ENCODE results near the gene GPR137B.
"Not testable (repeated sequence)": the region's sequence is repeated elsewhere in the genome, so short reads cannot be mapped to it uniquely, and the experiment has no call there.

GPR137B gene

DNA sequence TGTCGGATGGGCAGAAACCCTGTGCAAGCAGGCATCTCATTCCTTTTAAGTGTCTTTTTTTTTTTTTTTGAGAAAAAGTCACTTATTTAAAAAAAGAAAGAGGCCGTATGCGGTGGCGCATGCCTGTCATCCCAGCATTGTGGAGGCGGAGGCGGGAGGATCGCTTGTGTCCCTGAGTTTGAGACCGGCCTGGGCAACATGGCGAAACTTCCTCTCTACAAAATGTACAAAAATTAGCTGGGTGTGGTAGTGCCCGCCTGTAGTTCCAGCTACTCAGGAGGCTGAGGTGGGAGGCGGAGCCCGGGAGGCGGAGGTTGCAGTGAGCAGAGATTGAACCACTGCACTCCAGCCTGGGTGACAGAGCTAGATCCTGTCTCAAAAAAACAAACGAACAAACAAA is 1.7 kb downstream of the GPR137B start:
- DNase-seq (ENCODE audit: low spot score): no peak

GRCh38 chr1:236144446-236145150 is 2.3 kb downstream of the GPR137B start:
- no peak for DNase-seq (ENCODE audit: low spot score)

- DNase-seq (ENCODE audit: low spot score): no peak
Measured at GRCh38 chr1:236147068-236147467, 4.7 kb downstream of the GPR137B start.

DNA sequence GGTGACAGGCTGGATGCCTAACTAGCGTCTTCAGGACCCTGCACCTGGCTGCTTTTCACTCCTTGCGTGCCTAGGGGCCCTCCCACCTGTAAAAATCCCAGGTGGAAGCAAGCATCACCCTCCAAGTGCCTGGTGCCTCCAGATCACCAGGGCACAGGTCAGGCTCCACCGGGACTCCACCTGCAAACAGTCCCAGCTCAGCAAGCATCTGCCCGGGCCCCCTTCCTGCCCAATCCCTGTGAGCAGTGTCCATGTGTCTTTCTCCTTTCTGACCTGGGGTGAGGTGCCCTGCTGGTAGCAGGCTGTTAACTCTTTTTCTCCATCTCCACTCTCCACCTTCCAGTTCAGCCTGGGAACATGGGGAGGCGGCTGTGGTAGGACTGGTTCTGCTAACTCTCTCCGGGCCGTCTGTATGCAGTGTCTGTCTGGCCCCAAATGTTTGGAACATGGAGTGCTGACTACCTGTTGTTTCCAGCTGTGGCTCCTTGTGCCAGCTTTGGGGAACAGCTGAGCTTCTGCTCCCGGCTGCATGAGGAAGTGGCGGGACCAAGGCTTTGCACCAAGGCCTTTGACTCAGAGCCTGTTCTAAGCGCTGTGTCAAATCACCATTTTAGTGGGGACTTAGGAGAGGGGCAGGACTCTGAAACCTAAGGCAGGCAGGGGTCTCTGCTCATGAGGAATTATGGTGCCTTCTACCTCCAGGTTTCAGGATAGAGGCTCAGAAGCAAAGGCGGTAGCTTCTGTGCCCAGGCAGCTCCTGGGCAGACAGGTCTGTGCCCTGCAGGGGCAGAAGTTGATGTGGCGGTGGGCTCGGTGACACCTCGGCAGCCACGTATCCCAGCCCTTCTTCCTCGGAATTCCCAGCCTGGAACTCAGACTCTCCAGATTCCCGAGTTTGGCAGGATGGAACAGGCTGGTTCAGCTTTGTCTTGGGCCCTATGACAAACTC is 5.5 kb downstream of the GPR137B start:
- no peak for DNase-seq (ENCODE audit: low spot score)

GRCh38 chr1:236148470-236148845 is 6.1 kb downstream of the GPR137B start:
- no peak for DNase-seq (ENCODE audit: low spot score)

- DNase-seq (ENCODE audit: low spot score): no peak
Measured at GRCh38 chr1:236149003-236149595, 6.8 kb downstream of the GPR137B start.

- no peak for DNase-seq (ENCODE audit: low spot score)
Measured at GRCh38 chr1:236149696-236150228, 7.4 kb downstream of the GPR137B start.

GRCh38 chr1:236150311-236150955 is 8.1 kb downstream of the GPR137B start:
- no peak for DNase-seq (ENCODE audit: low spot score)

DNA sequence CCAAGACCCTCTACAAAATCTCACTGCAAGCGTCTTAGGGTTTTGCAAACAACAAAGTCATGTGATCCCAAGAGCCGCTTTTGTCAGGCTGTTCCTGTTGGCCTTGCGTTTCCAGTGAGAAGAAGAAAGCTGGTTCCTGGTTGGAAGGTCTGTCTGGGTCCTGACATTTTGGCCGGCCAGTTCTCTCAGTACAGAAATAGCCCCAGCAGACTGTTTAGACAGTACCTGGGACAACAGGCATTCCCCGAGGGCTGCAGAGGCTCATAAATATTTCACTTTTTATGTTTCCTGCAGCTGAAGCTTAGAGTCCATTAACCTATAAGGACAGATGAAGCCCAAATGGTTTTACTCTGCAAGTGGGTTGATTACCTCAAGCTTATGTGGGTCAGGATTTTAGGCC is 8.6 kb downstream of the GPR137B start:
- DNase-seq (ENCODE audit: low spot score): no peak

DNA sequence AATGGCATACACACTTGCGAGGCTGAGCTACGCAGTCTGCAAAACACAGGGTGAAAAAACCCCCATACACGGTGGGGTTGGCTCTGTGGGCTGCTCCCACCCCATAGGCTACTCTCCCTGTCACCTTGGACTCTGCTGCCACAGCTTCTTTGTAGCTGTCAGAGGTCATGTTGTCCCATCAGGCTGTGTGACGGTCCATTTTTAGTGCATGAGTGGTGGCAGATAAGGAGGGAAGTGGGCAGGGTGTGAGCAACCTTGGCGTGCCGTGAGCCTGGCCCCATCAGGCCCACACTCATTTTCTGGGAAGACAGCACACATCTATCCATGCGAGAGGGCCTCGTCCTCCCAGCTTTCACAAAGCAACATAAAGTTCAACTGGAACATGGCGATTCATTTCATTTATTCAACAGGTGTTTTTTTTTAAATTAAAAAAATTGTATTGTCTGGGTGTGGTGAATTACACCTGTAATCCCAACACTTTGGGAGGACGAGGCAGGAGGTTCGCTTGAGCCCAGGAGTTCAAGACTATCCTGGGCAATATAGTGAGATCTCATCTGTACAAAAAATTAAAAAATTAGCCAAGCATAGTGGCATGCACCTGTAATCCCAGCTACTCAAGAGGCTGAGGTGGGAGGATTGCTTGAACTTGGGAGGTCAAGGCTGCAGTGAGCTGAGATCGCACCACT is 9.5 kb downstream of the GPR137B start:
- DNase-seq (ENCODE audit: low spot score): no peak

- no peak for DNase-seq (ENCODE audit: low spot score)
Measured at GRCh38 chr1:236154126-236154525, 11.8 kb downstream of the GPR137B start.

- DNase-seq (ENCODE audit: low spot score): no peak
Measured at GRCh38 chr1:236154671-236155398, 12.5 kb downstream of the GPR137B start.

- no peak for DNase-seq (ENCODE audit: low spot score)
Measured at GRCh38 chr1:236155399-236155767, 13.0 kb downstream of the GPR137B start.

- DNase-seq (ENCODE audit: low spot score): no peak
Measured at GRCh38 chr1:236155841-236156503, 13.6 kb downstream of the GPR137B start.

- peak; percentile 65 for DNase-seq (ENCODE audit: low spot score)
Measured at GRCh38 chr1:236156512-236157208, 14.3 kb downstream of the GPR137B start.

GRCh38 chr1:236158072-236158471 is 15.7 kb downstream of the GPR137B start:
- DNase-seq (ENCODE audit: low spot score): not testable (repeated sequence)

GRCh38 chr1:236158719-236159118 is 16.4 kb downstream of the GPR137B start:
- no peak for DNase-seq (ENCODE audit: low spot score)

- peak; percentile 16 for DNase-seq (ENCODE audit: low spot score)
Measured at GRCh38 chr1:236159704-236160539, 17.6 kb downstream of the GPR137B start.

Data from CD4-positive, alpha-beta T cell treated with Interleukin-15 for 4 hours (primary cell).